GM06990 (cell line): Measurements from ENCODE around the gene TNIP2.

Experiments used
- DNase-seq: peaks from one replicate; pipeline ENCODE4 v3.0.0-alpha.2; 2011; ENCODE audit not compliant: insufficient read length; ENCODE audit errors: extremely low read depth
- H3K27me3 ChIP-seq: replicated peaks from 2 replicates; pipeline ENCODE4 v1.6.0; 2011; ENCODE audit warnings: low read length; ENCODE audit not compliant: control insufficient read depth, insufficient read depth
- H3K36me3 ChIP-seq: 2 replicates; pipeline ENCODE4 v1.5.1; 2011; ENCODE audit warnings: low read length; ENCODE audit not compliant: control insufficient read depth, insufficient read depth
- H3K4me3 ChIP-seq: replicated peaks from 2 replicates; pipeline ENCODE4 v1.5.1; 2011; ENCODE audit warnings: low read depth, mild to moderate bottlenecking, control low read depth, low read length
- TF ChIP-seq, protein P1 (sequence below): IDR thresholded peaks from 2 replicates; pipeline ENCODE4 v1.5.1; 2011; ENCODE audit warnings: low read length, control low read depth, mild to moderate bottlenecking, inconsistent platforms; ENCODE audit not compliant: insufficient read depth, poor library complexity, severe bottlenecking

Gene TNIP2

DNA sequence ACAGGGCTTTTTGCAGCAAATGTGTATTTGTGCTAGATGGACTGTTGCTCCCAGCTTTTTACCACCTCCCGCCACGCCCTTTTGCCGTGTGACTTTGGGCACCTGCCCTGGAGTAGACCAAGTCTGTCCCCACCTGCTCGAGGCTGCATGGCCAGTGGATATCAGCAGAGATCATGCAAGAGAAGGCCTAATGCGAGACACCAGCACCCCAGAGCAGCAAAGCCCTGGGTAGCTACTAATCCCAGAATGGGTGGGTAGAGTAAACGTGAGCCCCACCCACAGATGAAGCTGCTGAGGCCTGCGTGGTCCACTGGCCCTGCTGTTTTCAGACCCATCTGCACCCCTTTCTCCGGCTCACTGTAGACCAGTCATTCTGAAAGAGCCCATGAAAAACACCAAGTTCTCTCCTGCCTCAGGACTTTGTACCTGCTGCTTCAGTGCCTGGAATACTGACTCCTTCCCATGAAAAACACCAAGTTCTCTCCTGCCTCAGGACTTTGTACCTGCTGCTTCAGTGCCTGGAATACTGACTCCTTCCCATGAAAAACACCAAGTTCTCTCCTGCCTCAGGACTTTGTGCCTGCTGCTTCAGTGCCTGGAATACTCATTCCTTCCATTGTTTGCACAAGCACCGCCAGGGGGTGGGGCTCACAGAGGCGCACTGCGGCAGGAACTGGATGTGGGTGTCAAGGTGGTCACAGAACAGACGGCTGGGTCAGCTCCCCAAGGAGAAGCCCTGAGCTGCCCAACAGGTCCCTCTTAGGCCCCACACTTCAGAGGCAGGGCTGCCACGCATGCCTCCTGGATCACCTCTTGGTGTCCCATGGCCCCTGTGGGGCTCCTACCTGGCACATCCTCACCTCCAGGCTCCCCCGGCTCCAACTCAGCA, 5.1 kb upstream of the TNIP2 start:
- H3K27me3 ChIP-seq: no peaks in the 10 kb centered on the region
- TF ChIP-seq, protein P1, sequence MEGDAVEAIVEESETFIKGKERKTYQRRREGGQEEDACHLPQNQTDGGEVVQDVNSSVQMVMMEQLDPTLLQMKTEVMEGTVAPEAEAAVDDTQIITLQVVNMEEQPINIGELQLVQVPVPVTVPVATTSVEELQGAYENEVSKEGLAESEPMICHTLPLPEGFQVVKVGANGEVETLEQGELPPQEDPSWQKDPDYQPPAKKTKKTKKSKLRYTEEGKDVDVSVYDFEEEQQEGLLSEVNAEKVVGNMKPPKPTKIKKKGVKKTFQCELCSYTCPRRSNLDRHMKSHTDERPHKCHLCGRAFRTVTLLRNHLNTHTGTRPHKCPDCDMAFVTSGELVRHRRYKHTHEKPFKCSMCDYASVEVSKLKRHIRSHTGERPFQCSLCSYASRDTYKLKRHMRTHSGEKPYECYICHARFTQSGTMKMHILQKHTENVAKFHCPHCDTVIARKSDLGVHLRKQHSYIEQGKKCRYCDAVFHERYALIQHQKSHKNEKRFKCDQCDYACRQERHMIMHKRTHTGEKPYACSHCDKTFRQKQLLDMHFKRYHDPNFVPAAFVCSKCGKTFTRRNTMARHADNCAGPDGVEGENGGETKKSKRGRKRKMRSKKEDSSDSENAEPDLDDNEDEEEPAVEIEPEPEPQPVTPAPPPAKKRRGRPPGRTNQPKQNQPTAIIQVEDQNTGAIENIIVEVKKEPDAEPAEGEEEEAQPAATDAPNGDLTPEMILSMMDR: peak; percentile 23
- no peak for DNase-seq
- no peak overlapping the region for H3K4me3 ChIP-seq
- no peaks in the 10 kb centered on the region for H3K36me3 ChIP-seq

DNA sequence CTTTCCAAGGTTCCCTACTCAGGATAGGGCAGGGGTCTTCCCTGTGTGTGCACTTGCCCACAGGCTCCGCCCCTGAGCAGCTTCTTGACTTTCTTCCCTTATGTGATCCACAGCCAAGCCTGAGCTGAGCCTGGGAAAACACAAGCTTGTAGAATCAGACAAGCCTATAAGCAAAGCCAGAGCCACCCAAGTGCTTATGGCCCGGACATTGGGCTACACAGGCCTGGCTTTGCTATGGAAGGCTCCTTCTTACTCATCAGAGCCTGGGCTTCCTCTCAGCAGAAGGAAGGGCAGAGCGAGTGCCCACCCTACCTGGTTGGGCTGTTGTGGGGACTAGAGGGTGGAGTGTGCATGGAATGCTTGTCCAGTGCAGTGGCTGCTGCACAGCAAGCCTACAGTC, 1.3 kb upstream of the TNIP2 start:
- Histone ChIP-seq H3K36me3 (no peaks in the 10 kb centered on the region; the same call in 1 of the 2 replicates), H3K4me3 (no peak overlapping the region), H3K27me3 (no peaks in the 10 kb centered on the region)
- DNase-seq: no peak
- TF ChIP-seq, protein P1: no peak

DNA sequence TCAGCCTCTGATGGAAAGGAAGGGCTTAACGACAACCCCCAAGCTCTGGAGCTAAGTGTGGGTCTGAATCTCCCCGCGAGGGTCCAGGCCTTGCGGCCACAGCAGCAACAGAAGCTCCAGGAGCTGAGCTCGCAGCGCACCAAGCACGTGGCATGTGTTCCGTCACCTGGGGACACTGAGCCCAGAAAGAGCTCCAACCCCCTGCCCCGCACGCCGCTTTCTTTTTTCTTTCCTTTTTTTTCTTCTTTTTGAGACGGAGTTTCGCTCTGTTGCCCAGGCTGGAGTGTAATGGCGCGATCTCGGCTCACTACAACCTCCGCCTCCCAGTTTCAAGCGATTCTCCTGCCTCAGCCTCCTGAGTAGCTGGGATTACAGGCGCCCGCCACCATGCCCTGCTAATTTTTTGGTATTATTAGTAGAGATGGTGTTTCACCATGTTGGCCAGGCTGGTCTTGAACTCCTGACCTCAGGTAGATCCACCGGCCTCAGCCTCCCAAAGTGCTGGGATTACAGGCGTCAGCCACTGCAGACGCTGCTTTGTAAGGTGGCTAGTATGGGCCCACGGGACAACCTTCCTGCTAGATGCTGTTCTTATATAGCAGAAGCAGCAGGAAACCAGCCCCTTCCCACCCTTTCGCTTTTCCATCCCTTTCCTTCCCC, 685 bp upstream of the TNIP2 start:
- Histone ChIP-seq H3K36me3 (peaks cover 3% of the 10 kb centered on the region), H3K4me3 (peak overlapping the region; percentile 48), H3K27me3 (no peaks in the 10 kb centered on the region)
- TF ChIP-seq, protein P1: no peak
- DNase-seq: no peak

DNA sequence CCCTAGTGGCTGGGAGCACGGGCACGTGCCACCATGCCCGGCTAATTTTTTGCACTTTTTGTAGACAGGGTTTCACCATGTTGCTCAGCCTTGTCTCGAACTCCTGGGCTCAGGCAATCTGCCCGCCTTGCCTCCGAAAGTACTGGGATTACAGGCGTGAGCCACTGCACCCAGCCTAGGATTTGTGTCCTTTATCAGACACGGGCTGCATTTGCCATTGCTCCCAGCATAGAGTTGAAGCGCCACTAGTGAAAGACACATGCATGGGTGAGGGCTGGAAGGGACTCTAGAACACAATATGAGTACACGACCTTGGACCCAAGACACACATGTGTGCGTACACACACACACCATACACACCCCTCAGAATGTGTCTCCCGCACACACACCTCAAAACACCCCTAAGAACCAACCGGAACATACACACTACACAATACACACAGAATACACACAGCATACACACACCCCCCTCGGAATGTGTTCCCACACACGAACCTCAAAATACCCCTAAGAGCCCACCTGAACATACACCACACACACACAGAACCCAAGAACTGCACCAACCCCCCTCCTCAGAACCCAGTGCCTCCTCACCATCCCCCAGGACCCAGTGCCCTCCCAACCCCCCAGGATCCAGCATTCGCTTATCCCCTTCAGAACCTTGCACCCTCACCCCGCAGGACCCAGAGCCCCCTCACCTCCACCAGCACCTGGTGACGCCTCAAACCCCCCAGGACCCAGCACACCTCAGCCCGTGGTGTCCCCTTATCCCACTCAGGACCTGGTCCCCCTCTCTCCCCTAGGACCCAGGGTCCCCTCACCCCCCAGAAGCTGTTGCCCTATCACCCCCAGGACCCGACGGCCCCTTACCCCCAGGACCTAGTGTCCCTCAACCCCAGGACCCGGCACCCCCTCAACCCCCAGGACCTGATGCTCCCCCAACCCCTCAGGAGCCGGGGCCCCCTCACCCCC, 1.0 kb downstream of the TNIP2 start:
- TF ChIP-seq, protein P1: no peak
- H3K36me3 ChIP-seq: peaks cover 3% of the 10 kb centered on the region
- H3K4me3 ChIP-seq: peak overlapping the region; percentile 94
- DNase-seq: no peak
- no peaks in the 10 kb centered on the region for H3K27me3 ChIP-seq

DNA sequence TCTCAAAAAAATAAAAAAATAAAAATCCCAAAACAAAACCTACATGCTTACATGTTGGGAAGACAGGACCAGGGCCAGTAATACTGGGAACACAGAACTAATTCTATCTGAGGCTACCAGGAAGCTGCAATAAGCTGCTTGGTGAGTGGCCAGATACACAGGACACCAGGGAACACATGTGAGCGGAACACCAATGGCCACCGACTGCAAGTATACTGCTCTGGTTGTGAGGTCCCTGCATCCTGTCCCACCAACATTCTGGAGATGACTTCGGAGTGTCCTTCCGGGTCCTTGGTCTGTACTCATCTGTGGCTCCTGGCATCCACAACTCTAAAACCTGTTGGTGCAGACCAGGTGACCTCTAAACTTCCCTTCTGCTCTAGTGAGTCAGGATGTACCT, 2.7 kb downstream of the TNIP2 start:
- Histone ChIP-seq H3K36me3 (peaks cover 3% of the 10 kb centered on the region), H3K4me3 (no peak overlapping the region), H3K27me3 (no peaks in the 10 kb centered on the region)
- no peak for DNase-seq
- TF ChIP-seq, protein P1: no peak
